GM23338 (cell line): Measurements from ENCODE around the gene RASSF1.

Source experiments
- CTCF ChIP-seq, 2 experiments: fragments of 200-600 bp in 1 of 2; sonication (generic) in 1 of 2; conservative IDR thresholded peaks; 2 replicates each; pipeline versions ENCODE4 v1.5.1 to v1.6.1; 2016 to 2017; ENCODE audit warnings: antibody characterized with exemption in 2 of 2, low read depth in 2 of 2, mild to moderate bottlenecking in 2 of 2, moderate library complexity in 1 of 2
- EZH2 ChIP-seq: fragments of 200-600 bp; sonication (generic); IDR thresholded peaks from one replicate; pipeline ENCODE4 v1.8.0; 2017; ENCODE audit warnings: antibody characterized with exemption, mild to moderate bottlenecking, low read depth; ENCODE audit not compliant: unreplicated experiment
- POLR2AphosphoS5 ChIP-seq: IDR thresholded peaks from 2 replicates; pipeline ENCODE4 v1.6.1; 2016; ENCODE audit warnings: antibody characterized with exemption, low read depth
- TF ChIP-seq, protein P1 (sequence below): IDR thresholded peaks from 2 replicates; pipeline ENCODE4 v1.6.1; 2016; ENCODE audit warnings: antibody characterized with exemption

DNA sequence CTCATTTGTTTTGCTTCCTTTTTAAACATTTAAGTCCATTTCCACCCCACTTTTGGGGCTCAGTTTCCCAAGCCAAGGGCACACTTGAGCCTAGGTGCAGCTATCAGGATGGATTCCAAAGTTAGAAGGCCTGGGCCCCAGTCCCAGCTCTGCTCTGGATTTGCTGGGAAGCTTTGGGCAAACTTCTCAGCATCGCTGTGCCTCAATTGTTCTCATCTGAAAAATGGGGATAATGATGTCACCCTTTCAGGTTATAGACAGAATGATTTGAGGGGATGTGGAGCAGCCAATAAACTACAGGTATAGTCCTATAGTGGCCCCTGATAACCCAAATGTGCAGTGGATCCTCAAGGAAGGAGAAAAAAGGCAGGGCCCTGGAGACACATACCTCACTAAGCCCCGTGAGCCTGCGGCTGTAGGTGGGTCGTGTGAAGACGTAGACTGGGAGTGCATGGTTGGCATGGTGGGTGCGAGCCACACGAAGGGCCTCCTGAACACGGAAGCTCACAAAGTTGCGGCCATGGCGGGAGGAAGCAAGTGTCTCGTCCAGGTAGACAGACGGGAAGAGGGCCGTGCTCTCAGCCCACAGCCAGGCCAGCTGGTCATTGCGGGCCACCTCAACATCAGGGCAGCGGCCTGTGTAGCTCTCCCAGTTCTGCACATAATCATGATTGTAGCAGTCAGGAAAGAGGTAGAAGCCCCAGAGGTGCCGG is 21.3 kb downstream of the RASSF1 start:
- TF ChIP-seq CTCF (conservative IDR thresholded peaks at IDR 0.05; ENCODE audit: low read depth in 2 of 2) (no peak), EZH2 (no peak), POLR2AphosphoS5 (no peak)
- TF ChIP-seq, protein P1, sequence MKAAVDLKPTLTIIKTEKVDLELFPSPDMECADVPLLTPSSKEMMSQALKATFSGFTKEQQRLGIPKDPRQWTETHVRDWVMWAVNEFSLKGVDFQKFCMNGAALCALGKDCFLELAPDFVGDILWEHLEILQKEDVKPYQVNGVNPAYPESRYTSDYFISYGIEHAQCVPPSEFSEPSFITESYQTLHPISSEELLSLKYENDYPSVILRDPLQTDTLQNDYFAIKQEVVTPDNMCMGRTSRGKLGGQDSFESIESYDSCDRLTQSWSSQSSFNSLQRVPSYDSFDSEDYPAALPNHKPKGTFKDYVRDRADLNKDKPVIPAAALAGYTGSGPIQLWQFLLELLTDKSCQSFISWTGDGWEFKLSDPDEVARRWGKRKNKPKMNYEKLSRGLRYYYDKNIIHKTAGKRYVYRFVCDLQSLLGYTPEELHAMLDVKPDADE, result no peak
